ENCODE results near the gene AKAP13. TPM values are rescaled to one million over a fixed set of nuclear protein-coding genes. Genes with fewer than 3 reads are reported as not detected.
A peak's percentile ranks its signal among the peaks of the same experiment; 100 is the strongest.
"Not testable (repeated sequence)": the region's sequence is repeated elsewhere in the genome, so short reads cannot be mapped to it uniquely, and the experiment has no call there.

The AKAP13 gene
- total RNA-seq, 2 donors from 2014 or later, result 228 to 273 TPM

GRCh38 chr15:85792912-85793590, 412.6 kb downstream of the AKAP13 start:
- peak overlapping the region; percentile 98 for H3K4me3 ChIP-seq
- ATAC-seq (ENCODE audit: insufficient number of reproducible peaks, low FRiP score, low read depth), result no peak
- H3K9me3 ChIP-seq, result no peaks in the 10 kb centered on the region
- no peak for TF ChIP-seq CTCF (IDR thresholded peaks at IDR 0.05)
- H3K4me1 ChIP-seq (ENCODE audit: control insufficient read depth in 1 of 2, low read depth in 2 of 2), result peaks cover 8 to 27% of the 10 kb centered on the region in 2 donors
- DNase-seq (ENCODE audit: low spot score), result no peak
- no peaks in the 10 kb centered on the region for H3K36me3 ChIP-seq
- H3K27me3 ChIP-seq (replicated peaks; ENCODE audit: insufficient read depth), result no peaks in the 10 kb centered on the region
- no peak overlapping the region for H3K27ac ChIP-seq

GRCh38 chr15:85793641-85794597, 413.5 kb downstream of the AKAP13 start:
- Histone ChIP-seq H3K9me3 (no peaks in the 10 kb centered on the region), H3K27ac (peak overlapping the region; percentile 92 to 94), H3K4me1 (ENCODE audit: control insufficient read depth in 1 of 2, low read depth in 2 of 2) (peaks cover 8 to 27% of the 10 kb centered on the region in 2 donors), H3K36me3 (no peaks in the 10 kb centered on the region), H3K4me3 (peak overlapping the region; percentile 98), H3K27me3 (replicated peaks; ENCODE audit: insufficient read depth) (no peaks in the 10 kb centered on the region)
- ATAC-seq (ENCODE audit: insufficient number of reproducible peaks, low FRiP score, low read depth), result no peak
- DNase-seq (ENCODE audit: low spot score), result no peak
- no peak for TF ChIP-seq CTCF (IDR thresholded peaks at IDR 0.05)

- Histone ChIP-seq H3K4me1 (ENCODE audit: control insufficient read depth in 1 of 2, low read depth in 2 of 2) (peaks cover 8 to 27% of the 10 kb centered on the region in 2 donors), H3K27me3 (replicated peaks; ENCODE audit: insufficient read depth) (no peaks in the 10 kb centered on the region), H3K9me3 (no peaks in the 10 kb centered on the region), H3K36me3 (no peaks in the 10 kb centered on the region), H3K4me3 (peak within 1 kb of the TSS; percentile 98), H3K27ac (peak within 1 kb of the TSS; percentile 92 to 94)
- no peak for TF ChIP-seq CTCF (IDR thresholded peaks at IDR 0.05)
- ATAC-seq (ENCODE audit: insufficient number of reproducible peaks, low FRiP score, low read depth), result peak; percentile 91
- peak; percentile 73 for DNase-seq (ENCODE audit: low spot score)
These were observed 414.4 kb downstream of the AKAP13 start, which contains the start of gene KLHL25 for GRCh38 chr15:85794598-85795336. Gene KLHL25, minus strand, starts transcription at chr15:85794925. Its CDS starts 25,115 bp downstream, at chr15:85769810.

DNA sequence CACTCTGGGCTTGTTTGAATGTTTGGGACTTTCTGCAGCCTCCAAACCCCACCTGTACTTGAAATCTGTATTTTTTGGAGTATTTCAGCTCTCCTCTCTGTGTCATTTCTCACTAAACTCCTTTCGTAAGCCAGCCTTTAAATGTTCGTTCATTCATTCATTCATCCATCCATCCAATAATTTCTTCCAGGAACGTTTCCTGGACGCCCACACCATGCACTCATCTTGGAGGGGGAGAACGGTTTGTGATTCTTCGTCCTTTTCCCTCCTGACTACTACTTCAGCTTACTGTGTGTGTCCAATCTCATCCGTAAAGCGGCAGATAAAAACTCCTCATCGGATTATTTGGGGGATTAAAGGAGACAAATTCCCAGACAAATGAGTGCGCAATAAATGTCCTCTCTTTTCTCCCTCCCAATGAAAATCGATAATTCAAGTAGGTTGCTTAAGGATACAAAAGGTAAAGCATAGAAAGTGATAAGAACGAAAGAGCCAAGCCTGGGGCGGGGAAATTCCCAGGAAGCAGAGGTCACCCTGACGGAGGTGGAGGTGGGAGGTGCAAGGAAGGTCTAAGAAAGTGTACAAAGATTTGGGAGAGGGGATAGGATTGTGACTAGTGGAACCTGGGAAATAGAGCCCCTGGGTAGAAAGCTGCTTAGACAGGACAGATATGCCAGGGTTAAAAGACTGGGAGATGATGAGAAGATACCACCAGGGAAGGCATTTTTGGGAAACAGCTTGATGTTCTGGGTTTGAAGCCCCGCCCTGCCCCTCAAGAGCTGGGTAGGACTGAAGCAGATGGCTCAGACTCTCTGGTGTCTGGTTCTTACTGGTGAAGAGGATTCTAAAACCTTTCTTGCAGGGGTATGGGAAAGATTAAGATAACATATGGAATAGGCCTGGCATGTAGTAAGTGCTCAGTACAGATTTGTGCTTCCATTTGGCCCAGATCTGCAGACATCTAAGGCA, 415.2 kb downstream of the AKAP13 start:
- Histone ChIP-seq H3K27me3 (replicated peaks; ENCODE audit: insufficient read depth) (no peaks in the 10 kb centered on the region), H3K9me3 (no peaks in the 10 kb centered on the region), H3K4me1 (ENCODE audit: control insufficient read depth in 1 of 2, low read depth in 2 of 2) (peaks cover 8 to 27% of the 10 kb centered on the region in 2 donors), H3K36me3 (no peaks in the 10 kb centered on the region), H3K27ac (no peak overlapping the region), H3K4me3 (peak overlapping the region; percentile 98)
- TF ChIP-seq CTCF (IDR thresholded peaks at IDR 0.05), result no peak
- DNase-seq (ENCODE audit: low spot score), result no peak
- no peak for ATAC-seq (ENCODE audit: insufficient number of reproducible peaks, low FRiP score, low read depth)

DNA sequence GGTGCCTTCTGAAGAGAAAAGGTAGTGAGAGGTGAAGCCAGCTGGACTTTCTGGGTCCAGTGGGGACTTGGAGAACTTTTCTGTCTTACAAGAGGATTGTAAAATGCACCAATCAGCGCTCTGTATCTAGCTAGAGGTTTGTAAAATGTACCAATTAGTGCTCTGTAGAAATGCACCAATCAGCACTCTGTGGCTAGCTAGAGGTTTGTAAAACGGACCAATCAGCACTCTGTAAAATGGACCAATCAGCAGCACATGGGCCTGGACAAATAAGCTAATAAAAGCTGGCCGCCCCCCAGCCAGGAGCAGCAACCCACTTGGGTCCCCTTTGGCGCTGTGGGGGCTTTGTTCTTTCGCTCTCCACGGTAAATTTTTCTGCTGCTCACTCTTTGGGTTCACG, 416.0 kb downstream of the AKAP13 start:
- ATAC-seq (ENCODE audit: insufficient number of reproducible peaks, low FRiP score, low read depth); H3K36me3 ChIP-seq; H3K4me3 ChIP-seq; H3K27ac ChIP-seq; H3K27me3 ChIP-seq (replicated peaks; ENCODE audit: insufficient read depth); DNase-seq (ENCODE audit: low spot score); H3K9me3 ChIP-seq: not testable (repeated sequence)
- H3K4me1 ChIP-seq (ENCODE audit: control insufficient read depth in 1 of 2, low read depth in 2 of 2), result peaks cover 8 to 27% of the 10 kb centered on the region in 2 donors

Data from thoracic aorta (tissue), 2 donors.